GM12873 (cell line): ENCODE measurements around the gene FETUB.

Source experiments
- CTCF ChIP-seq: IDR thresholded peaks from 2 replicates; pipeline ENCODE4 v1.5.1; 2012; ENCODE audit warnings: low read depth, mild to moderate bottlenecking, moderate library complexity, low read length, control low read depth; ENCODE audit not compliant: insufficient read depth; ENCODE audit errors: missing control alignments

The FETUB gene

GRCh38 chr3:186696522-186696921 lies 56.3 kb downstream of the FETUB start:
- TF ChIP-seq CTCF, result no peak

GRCh38 chr3:186697510-186697909 lies 57.3 kb downstream of the FETUB start:
- no peak for TF ChIP-seq CTCF

- no peak for TF ChIP-seq CTCF
Measured at GRCh38 chr3:186700267-186700666, 60.1 kb downstream of the FETUB start.
